GM19025 (cell line): ENCODE results near the gene AGAP4.
"Not testable (repeated sequence)": the region's sequence is repeated elsewhere in the genome, so short reads cannot be mapped to it uniquely, and the experiment has no call there.

Source experiments
- ATAC-seq: cut with Tn5 transposase; IDR thresholded peaks from one replicate; pipeline ENCODE4 v1.9.1; 2021; ENCODE audit warnings: mild to moderate bottlenecking, low read depth, moderate library complexity; ENCODE audit not compliant: unreplicated experiment

Gene AGAP4

GRCh38 chr10:45794761-45795160 lies 52.5 kb downstream of the AGAP4 start:
- ATAC-seq: not testable (repeated sequence)

GRCh38 chr10:45790694-45791426 lies 56.4 kb downstream of the AGAP4 start:
- not testable (repeated sequence) for ATAC-seq

- ATAC-seq: not testable (repeated sequence)
Observed at GRCh38 chr10:45789991-45790390, 57.3 kb downstream of the AGAP4 start.

- not testable (repeated sequence) for ATAC-seq
Observed at GRCh38 chr10:45787212-45787741, 60.0 kb downstream of the AGAP4 start.

- not testable (repeated sequence) for ATAC-seq
Observed at GRCh38 chr10:45786217-45786616, 61.1 kb downstream of the AGAP4 start.
